Duodenal mucosa (tissue), 2 donors: Measurements from ENCODE around the gene RABGAP1L.
"Not testable (repeated sequence)": the region's sequence is repeated elsewhere in the genome, so short reads cannot be mapped to it uniquely, and the experiment has no call there.

Experiments used
- H3K27ac ChIP-seq: one replicate; pipeline ENCODE4 v1.7.0; 2013; ENCODE audit warnings: low read depth, low read length
- H3K27me3 ChIP-seq, 2 donors: one replicate each; pipeline ENCODE4 v1.7.0; 2013; ENCODE audit warnings: low read length in 2 of 2, control low read depth in 1 of 2; ENCODE audit not compliant: insufficient read depth in 2 of 2, control insufficient read depth in 1 of 2
- H3K36me3 ChIP-seq, 2 donors: one replicate each; pipeline ENCODE4 v1.7.0; 2013; ENCODE audit warnings: low read length in 2 of 2, control low read depth in 1 of 2; ENCODE audit not compliant: insufficient read depth in 2 of 2, control insufficient read depth in 1 of 2
- H3K4me1 ChIP-seq, 2 donors: one replicate each; pipeline ENCODE4 v1.7.0; 2013; ENCODE audit warnings: low read length in 2 of 2, control low read depth in 1 of 2; ENCODE audit not compliant: insufficient read depth in 2 of 2, control insufficient read depth in 1 of 2
- H3K4me3 ChIP-seq, 2 donors: one replicate each; pipeline ENCODE4 v1.7.0; 2013; ENCODE audit warnings: low read length in 2 of 2, low read depth in 1 of 2
- H3K9ac ChIP-seq, 2 donors: one replicate each; pipeline ENCODE4 v1.7.0; 2013; ENCODE audit warnings: low read length in 2 of 2, low read depth in 1 of 2
- H3K9me3 ChIP-seq, 2 donors: one replicate each; pipeline ENCODE4 v1.7.0; 2013; ENCODE audit warnings: low read length in 2 of 2, control low read depth in 1 of 2; ENCODE audit not compliant: control insufficient read depth in 1 of 2

Gene RABGAP1L

DNA sequence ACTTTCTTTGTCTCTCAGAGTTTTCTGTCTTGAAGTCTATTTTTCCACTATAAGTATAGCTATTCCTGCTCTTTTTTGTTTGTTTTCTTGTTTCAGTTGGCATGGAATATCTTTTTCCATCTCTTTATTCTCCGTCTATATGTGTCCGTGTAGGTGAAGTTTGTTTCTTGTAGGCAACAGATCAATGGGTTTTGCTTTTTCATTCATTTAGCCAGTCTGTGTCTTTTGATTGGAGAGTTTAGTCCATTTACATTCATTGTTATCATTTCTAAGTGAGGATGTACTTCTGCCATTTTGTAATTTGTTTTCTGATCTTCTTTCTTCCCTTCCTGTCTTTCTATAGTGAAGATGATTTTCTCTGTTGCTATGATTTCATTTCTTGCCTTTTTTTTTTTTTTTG lies 155.9 kb downstream of the RABGAP1L start:
- Histone ChIP-seq H3K27ac (no peak overlapping the region), H3K27me3 (no peaks in the 10 kb centered on the region), H3K36me3 (peaks cover 4 to 18% of the 10 kb centered on the region in 2 donors), H3K4me3 (no peak overlapping the region), H3K4me1 (no peaks in the 10 kb centered on the region), H3K9me3 (peaks cover 19 to 30% of the 10 kb centered on the region in 2 donors), H3K9ac (no peak overlapping the region)

GRCh38 chr1:174320897-174321296 lies 161.6 kb downstream of the RABGAP1L start:
- not testable (repeated sequence) for H3K4me1 ChIP-seq, H3K27ac ChIP-seq, H3K4me3 ChIP-seq, H3K9ac ChIP-seq, H3K27me3 ChIP-seq
- peaks cover 22 to 38% of the 10 kb centered on the region in 2 donors for H3K9me3 ChIP-seq
- H3K36me3 ChIP-seq = peaks cover 12 to 20% of the 10 kb centered on the region in 2 donors

GRCh38 chr1:174322202-174322862 lies 163.0 kb downstream of the RABGAP1L start:
- no peaks in the 10 kb centered on the region for H3K4me1 ChIP-seq
- H3K4me3 ChIP-seq = no peak overlapping the region
- H3K27me3 ChIP-seq = no peaks in the 10 kb centered on the region
- no peak overlapping the region for H3K9ac ChIP-seq
- H3K9me3 ChIP-seq = peaks cover 29 to 45% of the 10 kb centered on the region in 2 donors
- no peak overlapping the region for H3K27ac ChIP-seq
- H3K36me3 ChIP-seq = peaks cover 11 to 12% of the 10 kb centered on the region in 2 donors

GRCh38 chr1:174324493-174324892 lies 165.2 kb downstream of the RABGAP1L start:
- Histone ChIP-seq H3K27me3 (no peaks in the 10 kb centered on the region), H3K27ac (no peak overlapping the region), H3K4me1 (no peaks in the 10 kb centered on the region), H3K4me3 (no peak overlapping the region), H3K9me3 (peaks cover 27 to 45% of the 10 kb centered on the region in 2 donors), H3K9ac (no peak overlapping the region), H3K36me3 (peaks cover 7 to 12% of the 10 kb centered on the region in 2 donors)

DNA sequence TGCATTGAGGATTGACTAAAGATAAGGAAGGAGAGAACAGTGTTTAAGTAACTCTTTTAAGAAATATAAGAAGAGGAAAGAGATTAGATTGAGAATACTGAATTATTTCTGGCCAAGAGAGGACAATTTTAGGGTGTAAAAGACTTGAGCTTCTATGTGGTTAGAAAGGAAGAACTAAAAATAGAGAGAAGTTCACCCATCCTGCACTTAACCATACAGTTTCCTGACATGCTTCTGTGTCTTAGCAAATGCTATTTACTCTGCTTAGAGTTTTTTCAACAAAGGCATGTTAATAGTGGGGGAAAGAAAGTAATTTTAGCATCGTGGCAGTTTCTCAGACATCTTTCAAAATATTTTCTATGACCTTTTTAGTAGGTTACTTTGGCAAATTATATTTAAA lies 165.6 kb downstream of the RABGAP1L start:
- no peak overlapping the region for H3K4me3 ChIP-seq
- peaks cover 7 to 11% of the 10 kb centered on the region in 2 donors for H3K36me3 ChIP-seq
- H3K9me3 ChIP-seq = peaks cover 25 to 42% of the 10 kb centered on the region in 2 donors

GRCh38 chr1:174326278-174326677 lies 167.0 kb downstream of the RABGAP1L start:
- H3K4me3 ChIP-seq = no peak overlapping the region
- no peaks in the 10 kb centered on the region for H3K27me3 ChIP-seq
- H3K9me3 ChIP-seq = peaks cover 15 to 31% of the 10 kb centered on the region in 2 donors
- no peaks in the 10 kb centered on the region for H3K4me1 ChIP-seq
- no peak overlapping the region for H3K9ac ChIP-seq
- H3K36me3 ChIP-seq = peaks cover 7% of the 10 kb centered on the region in 2 donors
- no peak overlapping the region for H3K27ac ChIP-seq

More for the DNA sequence above, 165.6 kb downstream of the RABGAP1L start:
- no peaks in the 10 kb centered on the region for H3K27me3 ChIP-seq
- H3K4me1 ChIP-seq = no peaks in the 10 kb centered on the region
- H3K27ac ChIP-seq = no peak overlapping the region
- no peak overlapping the region for H3K9ac ChIP-seq

DNA sequence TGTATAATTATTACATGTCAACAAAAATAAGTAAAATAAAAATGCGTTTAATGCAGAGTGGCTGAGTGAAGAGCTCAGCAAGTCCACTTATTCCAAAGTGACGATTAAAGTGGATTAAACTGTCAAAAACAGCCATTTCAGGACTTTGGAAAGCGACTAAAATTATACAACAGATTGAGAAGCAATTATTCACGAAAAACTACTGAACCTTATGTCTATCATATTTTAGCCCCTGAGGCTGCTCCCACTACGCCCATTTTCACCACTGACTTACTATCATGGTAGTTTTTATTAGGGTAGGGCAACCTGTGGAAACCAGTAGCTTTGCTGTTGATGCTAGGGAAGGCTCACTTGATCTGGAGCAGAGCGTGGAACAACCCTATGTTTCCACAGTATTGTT lies 174.1 kb downstream of the RABGAP1L start:
- no peak overlapping the region for H3K4me3 ChIP-seq
- no peaks in the 10 kb centered on the region for H3K4me1 ChIP-seq
- H3K9ac ChIP-seq = no peak overlapping the region
- H3K9me3 ChIP-seq = no peaks in the 10 kb centered on the region
- H3K27me3 ChIP-seq = no peaks in the 10 kb centered on the region
- H3K27ac ChIP-seq = no peak overlapping the region
- H3K36me3 ChIP-seq = no peaks in the 10 kb centered on the region

DNA sequence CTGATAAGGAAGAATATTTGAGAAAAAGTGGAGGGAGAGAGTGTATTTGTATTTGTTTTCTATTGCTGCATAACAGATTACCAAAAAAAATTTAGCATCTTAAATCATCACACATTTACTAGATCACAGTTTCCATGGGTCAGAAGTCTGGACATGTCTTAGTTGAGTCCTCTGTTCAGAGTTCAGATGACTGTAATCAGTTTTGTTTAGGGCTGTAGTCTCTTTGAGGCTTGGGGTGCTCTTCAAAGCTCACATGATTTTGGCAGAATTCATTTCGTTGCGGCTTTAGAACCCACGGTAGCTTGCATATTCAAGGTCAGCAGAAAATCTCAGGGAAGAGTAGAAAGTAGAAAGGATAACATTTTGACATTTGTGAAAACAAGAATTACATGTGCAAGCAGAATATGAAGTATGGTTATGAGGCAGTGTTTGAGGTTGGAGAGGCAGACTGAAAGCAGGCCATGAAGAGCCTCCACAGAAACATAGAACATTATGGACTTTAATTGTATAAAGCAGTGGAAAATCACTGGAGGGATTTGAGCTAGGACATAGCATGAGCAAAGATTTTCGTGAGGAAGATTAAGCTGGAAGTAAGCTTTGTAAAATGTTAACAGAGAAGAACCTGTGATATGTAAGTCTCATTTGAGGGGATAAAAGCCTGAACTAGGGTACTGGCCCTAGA lies 177.8 kb downstream of the RABGAP1L start:
- Histone ChIP-seq H3K27me3 (no peaks in the 10 kb centered on the region), H3K4me1 (no peaks in the 10 kb centered on the region), H3K36me3 (no peaks in the 10 kb centered on the region), H3K27ac (no peak overlapping the region), H3K4me3 (no peak overlapping the region), H3K9ac (no peak overlapping the region), H3K9me3 (no peaks in the 10 kb centered on the region)

DNA sequence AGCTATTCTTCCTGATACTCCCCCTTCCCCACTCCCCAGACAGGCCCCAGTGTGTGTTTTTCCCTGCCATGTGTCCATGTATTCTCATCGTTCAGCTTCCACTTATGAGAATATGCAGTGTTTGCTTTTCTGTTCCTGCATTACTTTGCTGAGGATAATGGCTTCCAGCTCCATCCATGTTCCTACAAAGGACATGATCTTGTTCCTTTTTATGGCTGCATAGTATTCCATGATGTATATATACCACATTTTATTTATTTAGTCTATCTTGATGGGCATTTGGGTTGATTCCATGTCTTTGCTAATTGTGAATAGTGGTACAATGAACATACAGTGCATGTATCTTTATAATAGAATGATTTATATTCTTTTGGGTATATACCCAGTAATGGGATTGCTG lies 181.1 kb downstream of the RABGAP1L start:
- not testable (repeated sequence) for H3K27me3 ChIP-seq, H3K27ac ChIP-seq, H3K9ac ChIP-seq, H3K4me1 ChIP-seq, H3K36me3 ChIP-seq, H3K9me3 ChIP-seq, H3K4me3 ChIP-seq

DNA sequence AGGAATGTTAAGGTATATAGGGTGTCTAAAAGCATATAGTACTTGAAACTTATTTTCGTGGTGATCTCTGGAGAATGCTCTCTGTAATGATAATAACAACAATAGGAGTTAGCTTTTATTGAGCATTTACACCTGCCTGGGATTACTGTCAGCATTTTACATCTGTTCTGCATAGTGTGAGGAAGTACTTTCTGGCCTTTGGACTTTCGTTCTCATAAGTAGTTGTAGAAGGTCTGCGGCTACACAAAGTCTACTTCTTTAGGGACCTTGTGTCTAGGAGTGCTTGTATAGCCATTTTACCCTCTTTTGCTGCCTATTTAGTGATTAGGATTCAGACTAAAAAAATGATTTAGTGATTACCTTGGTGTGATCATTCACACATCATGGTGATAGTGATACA lies 184.8 kb downstream of the RABGAP1L start:
- Histone ChIP-seq H3K9me3 (no peaks in the 10 kb centered on the region), H3K27ac (no peak overlapping the region), H3K9ac (no peak overlapping the region), H3K36me3 (no peaks in the 10 kb centered on the region), H3K4me1 (no peaks in the 10 kb centered on the region), H3K4me3 (no peak overlapping the region), H3K27me3 (no peaks in the 10 kb centered on the region)
